MCF 10A (cell line): Measurements from ENCODE around the gene SECISBP2. TPM values are rescaled to one million over a fixed set of nuclear protein-coding genes. Genes with fewer than 3 reads are reported as not detected.

Experiments used
- BruUV-seq: library from RNA; stranded (reverse); fragments of 400-500 nt; replicated peaks from 2 replicates; lab custom pipeline; 2021; lab: Mats Ljungman, UMichigan
- CTCF ChIA-PET: fragments of 300-600 bp; sonication (Branson Sonifier 250); formaldehyde crosslinking; extraction: SDS; loops from one replicate; lab custom pipeline; 2021; ENCODE audit warnings: antibody characterized with exemption, inconsistent platforms; lab: Yijun Ruan, JAX
- POLR2A ChIA-PET: fragments of 300-600, 350-650 bp; sonication (Branson Sonifier 250); formaldehyde crosslinking; extraction: SDS; loops from one replicate; lab custom pipeline; 2020; ENCODE audit warnings: antibody characterized with exemption, inconsistent platforms; lab: Yijun Ruan, JAX
- DNase-seq: peaks from one replicate; pipeline ENCODE4 v3.0.0-alpha.2; 2018; ENCODE audit not compliant: unreplicated experiment
- H3K27ac Mint-ChIP-seq: one replicate; pipeline ENCODE4 v1.8.0; 2022; ENCODE audit warnings: mild to moderate bottlenecking, low read depth, mixed read lengths; ENCODE audit not compliant: unreplicated experiment
- H3K27me3 Mint-ChIP-seq: one replicate; pipeline ENCODE4 v1.8.0; 2022; ENCODE audit warnings: mixed read lengths; ENCODE audit not compliant: insufficient read depth, unreplicated experiment
- H3K36me3 Mint-ChIP-seq: one replicate; pipeline ENCODE4 v1.8.0; 2022; ENCODE audit warnings: mild to moderate bottlenecking, moderate library complexity, mixed read lengths; ENCODE audit not compliant: insufficient read depth, unreplicated experiment
- H3K4me1 Mint-ChIP-seq: one replicate; pipeline ENCODE4 v1.8.0; 2022; ENCODE audit warnings: mixed read lengths; ENCODE audit not compliant: insufficient read depth, unreplicated experiment
- H3K4me3 Mint-ChIP-seq: one replicate; pipeline ENCODE4 v1.8.0; 2022; ENCODE audit warnings: mild to moderate bottlenecking, moderate library complexity, mixed read lengths; ENCODE audit not compliant: unreplicated experiment
- H3K9me3 Mint-ChIP-seq: one replicate; pipeline ENCODE4 v1.8.0; 2022; ENCODE audit warnings: mixed read lengths; ENCODE audit not compliant: unreplicated experiment
- intact Hi-C: fragments of 100-400 bp; cut with micrococcal nuclease; formaldehyde crosslinking; loops from 2 replicates; pipeline ENCODE4 v1.14.1; 2022
- total RNA-seq: library from RNA; stranded (reverse); gene quantifications from 2 replicates; pipeline ENCODE4 v1.2.3, GENCODE V29; 2022
- TF ChIP-seq, protein P1 (sequence below): fragments of 200-600 bp; IDR thresholded peaks from one replicate; pipeline ENCODE4 v1.8.0; 2022; ENCODE audit warnings: antibody characterized with exemption, mild to moderate bottlenecking; ENCODE audit not compliant: unreplicated experiment

Gene SECISBP2
- total RNA-seq, 1 experiment from 2014 or later: 38.9 TPM

DNA sequence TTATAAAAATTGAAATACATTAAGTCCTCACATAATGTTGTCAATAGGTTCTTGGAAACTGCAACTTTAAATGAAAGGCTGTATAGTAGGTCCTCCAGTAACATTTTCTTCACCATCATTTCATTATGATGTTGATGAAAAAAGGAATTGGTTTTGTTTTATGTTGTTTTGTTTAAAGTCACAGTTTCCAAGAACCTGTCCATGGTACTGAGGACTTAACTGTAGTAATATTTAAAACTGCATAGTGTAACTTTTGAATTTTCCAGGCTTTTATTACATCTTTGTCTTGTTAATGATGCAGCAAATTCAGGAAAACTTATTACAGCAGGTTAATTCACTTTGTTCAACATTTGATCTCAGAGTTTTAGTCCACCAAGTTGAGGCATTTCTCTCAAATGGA lies 11.6 kb downstream of the SECISBP2 start:
- H3K9me3 Mint-ChIP-seq: no peaks in the 10 kb centered on the region
- TF ChIP-seq, protein P1, sequence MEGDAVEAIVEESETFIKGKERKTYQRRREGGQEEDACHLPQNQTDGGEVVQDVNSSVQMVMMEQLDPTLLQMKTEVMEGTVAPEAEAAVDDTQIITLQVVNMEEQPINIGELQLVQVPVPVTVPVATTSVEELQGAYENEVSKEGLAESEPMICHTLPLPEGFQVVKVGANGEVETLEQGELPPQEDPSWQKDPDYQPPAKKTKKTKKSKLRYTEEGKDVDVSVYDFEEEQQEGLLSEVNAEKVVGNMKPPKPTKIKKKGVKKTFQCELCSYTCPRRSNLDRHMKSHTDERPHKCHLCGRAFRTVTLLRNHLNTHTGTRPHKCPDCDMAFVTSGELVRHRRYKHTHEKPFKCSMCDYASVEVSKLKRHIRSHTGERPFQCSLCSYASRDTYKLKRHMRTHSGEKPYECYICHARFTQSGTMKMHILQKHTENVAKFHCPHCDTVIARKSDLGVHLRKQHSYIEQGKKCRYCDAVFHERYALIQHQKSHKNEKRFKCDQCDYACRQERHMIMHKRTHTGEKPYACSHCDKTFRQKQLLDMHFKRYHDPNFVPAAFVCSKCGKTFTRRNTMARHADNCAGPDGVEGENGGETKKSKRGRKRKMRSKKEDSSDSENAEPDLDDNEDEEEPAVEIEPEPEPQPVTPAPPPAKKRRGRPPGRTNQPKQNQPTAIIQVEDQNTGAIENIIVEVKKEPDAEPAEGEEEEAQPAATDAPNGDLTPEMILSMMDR: no peak
- no peaks in the 10 kb centered on the region for H3K27me3 Mint-ChIP-seq
- DNase-seq: no peak
- ChIA-PET CTCF (interaction anchor here (1.6 kb wide), 1 partner anchor 219 kb away, joined by 5 read pairs; no protein-coding TSS in a partner anchor), POLR2A (interaction anchor here (0.6 kb wide), 1 partner anchor 10 kb away, joined by 3 read pairs; no protein-coding TSS in a partner anchor)
- intact Hi-C loops: no loop called here
- H3K4me1 Mint-ChIP-seq: no peaks in the 10 kb centered on the region
- H3K36me3 Mint-ChIP-seq: peaks cover 84% of the 10 kb centered on the region
- no TSS peak for BruUV-seq
- H3K27ac Mint-ChIP-seq: no peak overlapping the region
- H3K4me3 Mint-ChIP-seq: no peak overlapping the region

- DNase-seq: no peak
- CTCF ChIA-PET: no interaction called here
- no TSS peak for BruUV-seq
- Mint-ChIP-seq H3K36me3 (peaks cover 88% of the 10 kb centered on the region), H3K27ac (no peak overlapping the region), H3K4me3 (no peak overlapping the region), H3K4me1 (no peaks in the 10 kb centered on the region), H3K27me3 (no peaks in the 10 kb centered on the region), H3K9me3 (no peaks in the 10 kb centered on the region)
- POLR2A ChIA-PET: interaction anchor here (0.6 kb wide), 1 partner anchor 83 kb away, joined by 5 read pairs; no protein-coding TSS in a partner anchor
- TF ChIP-seq, protein P1: no peak
- intact Hi-C loops: no loop called here
Observed at GRCh38 chr9:89330513-89330912, 12.2 kb downstream of the SECISBP2 start.

DNA sequence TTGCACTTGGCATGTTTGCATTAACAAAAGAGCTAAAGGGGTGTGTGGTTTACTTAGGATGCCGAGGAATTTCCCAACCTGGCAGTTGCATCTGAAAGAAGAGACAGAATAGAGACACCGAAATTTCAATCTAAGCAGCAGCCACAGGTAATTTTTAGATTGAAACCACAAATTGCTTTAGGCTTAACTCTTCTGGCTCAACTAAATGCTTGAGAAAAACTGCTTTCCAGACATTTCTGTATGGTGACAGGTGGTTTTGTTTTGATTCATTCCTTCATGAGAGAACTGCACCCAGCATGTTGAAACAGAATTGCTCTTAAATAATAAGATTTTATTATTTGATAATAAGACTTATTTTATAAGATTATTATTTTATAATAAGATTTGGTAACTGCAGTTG lies 21.5 kb downstream of the SECISBP2 start:
- CTCF ChIA-PET: no interaction called here
- no peaks in the 10 kb centered on the region for H3K27me3 Mint-ChIP-seq

GRCh38 chr9:89340332-89340731 lies 22.0 kb downstream of the SECISBP2 start:
- H3K4me3 Mint-ChIP-seq: no peak overlapping the region
- H3K27me3 Mint-ChIP-seq: no peaks in the 10 kb centered on the region
- TF ChIP-seq, protein P1: no peak
- no TSS peak for BruUV-seq
- H3K4me1 Mint-ChIP-seq: no peaks in the 10 kb centered on the region
- ChIA-PET POLR2A (no interaction called here), CTCF (no interaction called here)
- no peaks in the 10 kb centered on the region for H3K9me3 Mint-ChIP-seq
- no peak for DNase-seq
- peaks cover 92% of the 10 kb centered on the region for H3K36me3 Mint-ChIP-seq
- no peak overlapping the region for H3K27ac Mint-ChIP-seq
- intact Hi-C loops: no loop called here

More for the DNA sequence above, 21.5 kb downstream of the SECISBP2 start:
- Mint-ChIP-seq H3K4me3 (no peak overlapping the region), H3K9me3 (no peaks in the 10 kb centered on the region), H3K36me3 (peaks cover 93% of the 10 kb centered on the region), H3K4me1 (no peaks in the 10 kb centered on the region), H3K27ac (no peak overlapping the region)
- BruUV-seq: no TSS peak
- TF ChIP-seq, protein P1: no peak
- POLR2A ChIA-PET: no interaction called here
- DNase-seq: no peak
- intact Hi-C loops: no loop called here
